ENCODE results near the gene ZNF280B. TPM values are rescaled to one million over a fixed set of nuclear protein-coding genes. Genes with fewer than 3 reads are reported as not detected.
"Not testable (repeated sequence)": the region's sequence is repeated elsewhere in the genome, so short reads cannot be mapped to it uniquely, and the experiment has no call there.

The ZNF280B gene
- total and polyA plus RNA-seq, 12 donors = 0.01 to 2.7 (median 0.80) TPM

- no peak overlapping the region for H3K4me3 ChIP-seq
- H3K36me3 ChIP-seq = no peaks in the 10 kb centered on the region
- ATAC-seq = no peak
- DNase-seq = no peak
- H3K4me1 ChIP-seq = no peaks in the 10 kb centered on the region
- 82 to 84% methylated on average over 7 of the region's 7 CpGs for WGBS, 2 donors
- intact Hi-C loops (cut with DNase I) = no loop called here
- peaks cover 0 to 47% (median 36%) of the 10 kb centered on the region in 7 donors for H3K27me3 ChIP-seq
- TF ChIP-seq CTCF (IDR thresholded peaks at IDR 0.05) = no peak
- H3K9me3 ChIP-seq = peaks cover 0 to 26% (median 2%) of the 10 kb centered on the region in 11 donors
- no peak overlapping the region for H3K27ac ChIP-seq
Observed at GRCh38 chr22:22442928-22443709, 65.4 kb downstream of the ZNF280B start.

DNA sequence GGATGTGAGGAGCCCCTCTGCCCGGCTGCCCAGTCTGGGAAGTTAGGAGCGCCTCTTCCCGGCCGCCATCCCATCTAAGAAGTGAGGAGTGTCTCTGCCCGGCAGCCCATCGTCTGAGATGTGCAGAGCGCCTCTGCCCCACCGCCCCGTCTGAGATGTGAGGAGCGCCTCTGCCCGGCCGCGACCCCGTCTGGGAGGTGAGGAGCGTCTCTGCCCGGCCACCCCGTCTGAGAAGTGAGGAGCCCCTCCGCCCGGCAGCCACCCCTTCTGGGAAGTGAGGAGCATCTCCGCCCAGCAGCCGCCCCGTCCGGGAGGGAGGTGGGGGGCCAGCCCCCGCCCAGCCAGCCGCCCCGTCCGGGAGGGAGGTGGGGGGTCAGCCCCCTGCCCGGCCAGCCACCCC is 66.9 kb downstream of the ZNF280B start:
- H3K4me1 ChIP-seq; ATAC-seq; H3K27ac ChIP-seq; intact Hi-C loops (cut with DNase I); H3K4me3 ChIP-seq; DNase-seq; H3K36me3 ChIP-seq: not testable (repeated sequence)
- H3K27me3 ChIP-seq = peaks cover 0 to 53% (median 33%) of the 10 kb centered on the region in 7 donors
- WGBS, 2 donors = 90 to 95% methylated on average over 22 to 28 of the region's 28 CpGs
- peaks cover 0 to 26% (median 2%) of the 10 kb centered on the region in 11 donors for H3K9me3 ChIP-seq

GRCh38 chr22:22440188-22440587 is 68.4 kb downstream of the ZNF280B start:
- Histone ChIP-seq H3K27ac (no peak overlapping the region), H3K27me3 (peaks cover 0 to 60% (median 27%) of the 10 kb centered on the region in 7 donors), H3K4me3 (no peak overlapping the region), H3K9me3 (peaks cover 0 to 26% (median 2%) of the 10 kb centered on the region in 11 donors), H3K4me1 (no peaks in the 10 kb centered on the region), H3K36me3 (no peaks in the 10 kb centered on the region)
- DNase-seq (no peak), ATAC-seq (no peak)
- WGBS, 2 donors = 90 to 91% methylated on average over 1 of the region's 1 CpG
- intact Hi-C loops (cut with DNase I) = no loop called here
- no peak for TF ChIP-seq CTCF (IDR thresholded peaks at IDR 0.05)

Other genes with a start within 250 kb of the ZNF280B start
- gene ZNF280A, start 11.5 kb upstream of the ZNF280B start, total RNA-seq = not detected
- gene ZNF280A, start 11.5 kb upstream of the ZNF280B start, polyA plus RNA-seq = not detected
- under 1 TPM in 3 of 10 donors, not detected in 7; 0.35 to 0.49 (median 0.46) TPM for gene PRAME, start 50.5 kb upstream of the ZNF280B start, total RNA-seq
- gene PRAME, start 50.5 kb upstream of the ZNF280B start, polyA plus RNA-seq = under 1 TPM in 1 of 2 donors, not detected in 1; 0.22 TPM
- gene GGTLC2, start 135.9 kb upstream of the ZNF280B start, total RNA-seq = not detected
- not detected for gene GGTLC2, start 135.9 kb upstream of the ZNF280B start, polyA plus RNA-seq